Liver (tissue), 9 donors: ENCODE results near the gene COX4I1. TPM values are rescaled to one million over a fixed set of nuclear protein-coding genes. Genes with fewer than 3 reads are reported as not detected.

ENCODE experiments used
- DNase-seq: peaks from one replicate; pipeline ENCODE4 v3.0.0-alpha.2; 2017; ENCODE audit warnings: low spot score
- H3K27ac ChIP-seq, 2 donors: one replicate each; pipeline ENCODE4 v1.7.0; 2013; ENCODE audit warnings: inconsistent platforms in 2 of 2, low read length in 2 of 2, control low read depth in 1 of 2, low read depth in 1 of 2, mild to moderate bottlenecking in 1 of 2
- H3K27me3 ChIP-seq, 4 donors: one replicate each; pipeline versions ENCODE4 v1.6.1 to v1.7.0; 2013; ENCODE audit warnings: low read length in 3 of 4, inconsistent platforms in 1 of 4, mild to moderate bottlenecking in 1 of 4, moderate library complexity in 1 of 4; ENCODE audit not compliant: control insufficient read depth in 4 of 4, insufficient read depth in 4 of 4
- H3K36me3 ChIP-seq, 4 donors: one replicate each; pipeline versions ENCODE4 v1.6.1 to v1.7.0; 2013; ENCODE audit warnings: low read length in 3 of 4, mild to moderate bottlenecking in 3 of 4, low read depth in 1 of 4, moderate library complexity in 1 of 4; ENCODE audit not compliant: control insufficient read depth in 4 of 4, insufficient read depth in 3 of 4
- H3K4me1 ChIP-seq, 4 donors: one replicate each; pipeline versions ENCODE4 v1.6.1 to v1.7.0; 2013; ENCODE audit warnings: low read length in 3 of 4, mild to moderate bottlenecking in 3 of 4, moderate library complexity in 1 of 4; ENCODE audit not compliant: control insufficient read depth in 4 of 4, insufficient read depth in 4 of 4
- H3K4me3 ChIP-seq, 3 donors: one replicate each; pipeline versions ENCODE4 v1.6.1 to v1.7.0; 2013; ENCODE audit warnings: low read length in 3 of 3, control low read depth in 1 of 3, low read depth in 1 of 3, mild to moderate bottlenecking in 1 of 3
- H3K9ac ChIP-seq, 2 donors: one replicate each; pipeline ENCODE4 v1.7.0; 2013; ENCODE audit warnings: low read length in 2 of 2, mild to moderate bottlenecking in 2 of 2, moderate library complexity in 2 of 2, control low read depth in 1 of 2, low read depth in 1 of 2
- H3K9me3 ChIP-seq, 4 donors: one replicate each; pipeline versions ENCODE4 v1.6.1 to v1.7.0; 2013; ENCODE audit warnings: low read length in 3 of 4; ENCODE audit not compliant: control insufficient read depth in 4 of 4
- ATF3 ChIP-seq: IDR thresholded peaks from 2 replicates; pipeline ENCODE4 v1.6.1; 2016; ENCODE audit warnings: antibody characterized with exemption
- CTCF ChIP-seq: fragments of 150-350 bp; IDR thresholded peaks from 2 replicates; pipeline ENCODE4 v1.5.1; 2017; ENCODE audit warnings: improper control_type of control experiment, low read depth, low read length; ENCODE audit not compliant: missing input control
- EGR1 ChIP-seq, 2 donors: IDR thresholded peaks; 2 replicates each; pipeline ENCODE4 v1.6.1; 2016 to 2018; ENCODE audit warnings: antibody characterized with exemption in 2 of 2, low read depth in 2 of 2
- FOXA1 ChIP-seq: IDR thresholded peaks from 2 replicates; pipeline ENCODE4 v1.6.1; 2016; ENCODE audit warnings: antibody characterized with exemption
- FOXA2 ChIP-seq: IDR thresholded peaks from 2 replicates; pipeline ENCODE4 v1.6.1; 2016; ENCODE audit warnings: antibody characterized with exemption
- GABPA ChIP-seq, 2 donors: IDR thresholded peaks in 1 of 2; conservative IDR thresholded peaks in 1 of 2; 2 replicates each; pipeline ENCODE4 v1.6.1; 2016; ENCODE audit warnings: antibody characterized with exemption in 2 of 2, mild to moderate bottlenecking in 1 of 2, moderate library complexity in 1 of 2
- HNF4A ChIP-seq, 2 donors: conservative IDR thresholded peaks; 2 replicates each; pipeline ENCODE4 v1.6.1; 2016; ENCODE audit warnings: antibody characterized with exemption in 2 of 2, mild to moderate bottlenecking in 2 of 2
- HNF4G ChIP-seq: IDR thresholded peaks from 2 replicates; pipeline ENCODE4 v1.6.1; 2016; ENCODE audit warnings: antibody characterized with exemption
- JUND ChIP-seq, 2 donors: IDR thresholded peaks; 2 replicates each; pipeline ENCODE4 v1.6.1; 2016; ENCODE audit warnings: antibody characterized with exemption in 2 of 2
- MAX ChIP-seq: IDR thresholded peaks from 2 replicates; pipeline ENCODE4 v1.6.1; 2016; ENCODE audit warnings: antibody characterized with exemption
- NR2F2 ChIP-seq: IDR thresholded peaks from 2 replicates; pipeline ENCODE4 v1.6.1; 2016; ENCODE audit warnings: antibody characterized with exemption
- RAD21 ChIP-seq, 2 donors: IDR thresholded peaks; 2 replicates each; pipeline ENCODE4 v1.6.1; 2016; ENCODE audit warnings: antibody characterized with exemption in 2 of 2, mild to moderate bottlenecking in 2 of 2
- REST ChIP-seq: IDR thresholded peaks from 2 replicates; pipeline ENCODE4 v1.6.1; 2016; ENCODE audit warnings: antibody characterized with exemption, mild to moderate bottlenecking
- RXRA ChIP-seq, 2 donors: IDR thresholded peaks; 2 replicates each; pipeline ENCODE4 v1.6.1; 2017 to 2018; ENCODE audit warnings: antibody characterized with exemption in 2 of 2, mild to moderate bottlenecking in 1 of 2
- SP1 ChIP-seq: IDR thresholded peaks from 2 replicates; pipeline ENCODE4 v1.6.1; 2018; ENCODE audit warnings: antibody characterized with exemption, mild to moderate bottlenecking
- TAF1 ChIP-seq: conservative IDR thresholded peaks from 2 replicates; pipeline ENCODE4 v1.6.1; 2016; ENCODE audit warnings: antibody characterized with exemption, mild to moderate bottlenecking
- YY1 ChIP-seq: IDR thresholded peaks from 2 replicates; pipeline ENCODE4 v1.6.1; 2016; ENCODE audit warnings: antibody characterized with exemption, mild to moderate bottlenecking
- ZBTB33 ChIP-seq: IDR thresholded peaks from 2 replicates; pipeline ENCODE4 v1.6.1; 2016; ENCODE audit warnings: antibody characterized with exemption
- WGBS: extraction: QIAGEN DNeasy Blood & Tissue Kit; methylation state at CpG from one replicate; pipeline ENCODE4 v1.1.7; 2013; 5-methylcytosine and 5-hydroxymethylcytosine counted together
- polyA plus RNA-seq, 2 donors: library from polyadenylated mRNA; stranded (reverse) in 1 of 2; unstranded in 1 of 2; fragments of 200-250 nt in 1 of 2; fragments of >200 nt in 1 of 2; fragmentation: Nextera tagmentation in 1 of 2; extraction: Ambion mirVana in 1 of 2; gene quantifications; one replicate each; pipeline versions ENCODE4 v1.2.1 to v1.2.3, GENCODE V29; 2013 to 2015
- total RNA-seq, 2 donors: library from RNA; depleted of rRNA; stranded (reverse); fragments of >200 nt; gene quantifications; one replicate each; pipeline ENCODE4 v1.2.3, GENCODE V29; 2014
- donor health status: healthy.
- donor health status: healthy.
- donor health status: healthy.
- donor health status: healthy.
- donor health status: healthy.

Gene COX4I1
- total and polyA plus RNA-seq, 4 donors, result 186 to 576 (median 331) TPM

GRCh38 chr16:85803570-85803969 lies 4.1 kb downstream of the COX4I1 start:
- H3K27ac ChIP-seq, result no peak overlapping the region
- DNase-seq, result no peak
- TF ChIP-seq GABPA (IDR thresholded peaks at IDR 0.05 in 1 of 2, conservative IDR thresholded peaks at IDR 0.05 in 1 of 2) (no peak), REST (no peak), FOXA2 (no peak), ATF3 (no peak), SP1 (no peak), YY1 (no peak), ZBTB33 (no peak), FOXA1 (no peak), RXRA (IDR thresholded peaks at IDR 0.05) (no peak), JUND (IDR thresholded peaks at IDR 0.05) (no peak), MAX (no peak), HNF4G (no peak), CTCF (no peak), NR2F2 (no peak), RAD21 (IDR thresholded peaks at IDR 0.05) (no peak), TAF1 (no peak), HNF4A (conservative IDR thresholded peaks at IDR 0.05) (no peak), EGR1 (IDR thresholded peaks at IDR 0.05; ENCODE audit: low read depth in 2 of 2) (no peak)
- H3K4me3 ChIP-seq, result no peak overlapping the region
- 71% methylated on average over 14 of the region's 14 CpGs for WGBS
- no peak overlapping the region for H3K9ac ChIP-seq
- H3K4me1 ChIP-seq, result peaks cover 4 to 20% (median 10%) of the 10 kb centered on the region in 4 donors
- H3K9me3 ChIP-seq, result no peaks in the 10 kb centered on the region
- no peaks in the 10 kb centered on the region for H3K27me3 ChIP-seq
- H3K36me3 ChIP-seq, result peaks cover 4 to 55% (median 44%) of the 10 kb centered on the region in 4 donors
